NCI-H2196 (cell line): ENCODE measurements around the gene HBP1.

Experiments used
- DNase-seq: peaks from one replicate; lab custom pipeline; 2025; ENCODE audit not compliant: unreplicated experiment; lab: John Stamatoyannopoulos, UW

Gene HBP1

DNA sequence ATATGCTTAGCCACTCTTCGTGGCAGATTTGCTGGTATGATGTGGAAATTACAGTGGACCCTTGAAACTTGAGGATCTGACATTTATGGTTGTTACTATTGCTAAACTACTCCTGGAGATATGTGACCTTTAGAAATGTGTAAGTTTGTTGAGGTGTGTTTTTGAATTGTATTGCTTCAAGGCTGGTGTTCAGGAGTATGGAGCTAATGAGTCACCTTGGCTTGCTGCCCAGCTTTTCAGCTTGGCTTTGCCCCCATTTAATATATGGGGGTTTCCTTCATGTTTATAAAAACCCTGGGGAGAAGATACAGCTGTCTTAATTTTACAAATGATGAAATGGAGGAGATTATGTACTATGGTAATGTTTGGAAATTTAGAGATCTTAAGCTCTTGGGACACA, 11.6 kb downstream of the HBP1 start:
- peak; percentile 29 for DNase-seq

DNA sequence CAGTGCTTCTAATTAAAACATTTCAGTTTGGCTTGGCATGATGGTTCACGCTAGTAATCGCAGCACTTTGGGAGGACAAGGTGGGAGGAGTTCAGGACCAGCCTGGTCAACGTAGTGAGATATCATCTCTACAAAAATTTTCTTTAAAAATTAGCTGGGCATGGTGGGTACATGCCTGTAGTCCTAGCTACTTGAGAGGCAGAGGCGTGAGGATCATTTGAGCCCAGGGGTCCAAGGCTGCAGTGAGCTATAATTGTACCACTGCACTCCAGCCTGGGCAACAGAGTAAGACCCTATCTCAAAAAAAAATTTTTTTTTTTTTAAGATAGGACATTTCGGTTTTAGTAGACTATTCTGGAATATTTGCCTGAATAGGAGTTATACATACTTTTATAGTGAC, 12.4 kb downstream of the HBP1 start:
- no peak for DNase-seq

DNA sequence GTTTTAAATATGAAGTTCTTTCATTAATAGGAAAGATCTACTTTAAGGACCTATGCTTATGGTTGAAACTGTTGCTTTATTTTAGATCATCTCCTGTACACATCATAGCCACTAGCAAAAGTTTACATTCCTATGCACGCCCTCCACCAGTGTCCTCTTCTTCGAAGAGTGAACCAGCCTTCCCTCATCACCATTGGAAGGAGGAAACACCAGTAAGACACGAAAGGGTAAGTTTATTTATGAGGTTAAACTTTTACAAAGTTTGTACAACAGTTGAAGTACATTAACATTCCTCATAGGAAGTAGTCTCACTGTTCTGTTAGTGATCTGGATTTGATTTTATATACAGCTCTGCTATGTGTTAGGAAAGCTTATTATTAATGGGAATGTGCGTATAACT, 16.9 kb downstream of the HBP1 start:
- no peak for DNase-seq

DNA sequence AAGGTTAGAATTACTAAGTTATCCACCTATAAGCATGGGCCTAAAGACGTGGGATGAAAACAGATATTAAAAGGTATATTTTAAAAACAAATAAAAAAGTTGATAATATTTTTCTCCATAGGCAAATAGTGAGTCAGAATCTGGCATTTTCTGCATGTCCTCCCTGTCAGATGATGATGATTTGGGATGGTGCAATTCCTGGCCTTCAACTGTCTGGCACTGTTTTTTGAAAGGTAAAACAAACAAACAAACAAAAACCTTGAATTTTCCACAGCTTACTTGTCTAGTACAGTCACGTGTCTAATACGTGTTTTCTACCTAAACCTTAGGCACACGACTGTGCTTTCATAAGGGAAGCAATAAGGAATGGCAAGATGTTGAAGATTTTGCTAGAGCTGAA, 17.4 kb downstream of the HBP1 start:
- no peak for DNase-seq

DNA sequence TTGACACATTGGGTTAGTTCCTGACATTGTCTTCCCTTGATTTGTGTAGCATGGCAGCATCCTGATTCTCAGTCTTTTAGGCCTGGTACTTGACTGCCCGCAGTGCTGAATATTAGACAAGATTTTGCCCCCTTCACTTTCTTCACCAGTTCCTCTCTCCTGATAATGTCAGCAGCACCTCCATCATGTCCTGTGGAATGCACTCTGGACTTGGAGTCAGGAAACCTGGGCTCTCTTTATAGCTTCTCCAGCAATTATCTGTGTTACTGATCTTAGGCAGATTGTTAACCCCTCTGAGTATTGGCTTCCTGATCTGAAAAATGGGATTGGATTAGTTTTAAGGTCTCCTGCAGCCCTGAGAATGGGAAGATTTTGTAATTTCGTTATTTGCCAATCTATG, 19.0 kb downstream of the HBP1 start:
- no peak for DNase-seq

DNA sequence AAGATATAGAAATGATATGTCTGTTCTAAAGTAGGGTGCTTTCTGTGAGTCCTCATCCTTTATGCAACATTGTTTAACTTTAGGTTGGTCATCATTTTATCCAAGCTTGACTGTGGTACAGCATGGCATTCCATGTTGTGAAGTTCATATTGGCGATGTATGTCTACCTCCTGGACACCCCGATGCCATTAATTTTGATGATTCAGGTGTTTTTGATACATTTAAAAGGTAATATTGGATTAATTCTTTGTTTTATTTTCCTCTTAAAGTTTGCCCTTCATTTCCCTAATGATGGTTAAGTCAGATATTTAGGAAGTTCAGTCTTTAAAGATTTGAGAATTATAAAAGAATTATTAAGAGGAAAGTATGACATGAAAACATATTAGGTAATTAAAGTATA, 21.3 kb downstream of the HBP1 start:
- DNase-seq: no peak

DNA sequence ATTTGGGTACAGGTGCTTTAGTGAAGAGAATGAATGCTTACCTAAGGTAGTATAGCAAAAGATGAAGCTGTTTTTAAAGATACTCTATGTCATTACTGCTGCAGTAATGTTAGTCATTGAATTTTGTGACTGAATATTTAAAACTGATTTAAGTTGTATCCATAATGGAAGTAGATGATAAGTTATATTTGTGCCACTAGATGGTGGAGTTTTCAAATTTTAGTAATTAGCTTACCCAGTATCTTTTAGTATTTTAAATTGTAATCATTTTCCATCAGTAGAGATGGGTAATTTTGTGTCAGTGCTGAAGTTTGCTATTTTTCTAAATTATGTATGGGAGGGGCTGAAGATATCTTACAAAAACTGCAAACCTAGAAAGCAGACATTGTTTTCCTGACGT, 25.2 kb downstream of the HBP1 start:
- no peak for DNase-seq

DNA sequence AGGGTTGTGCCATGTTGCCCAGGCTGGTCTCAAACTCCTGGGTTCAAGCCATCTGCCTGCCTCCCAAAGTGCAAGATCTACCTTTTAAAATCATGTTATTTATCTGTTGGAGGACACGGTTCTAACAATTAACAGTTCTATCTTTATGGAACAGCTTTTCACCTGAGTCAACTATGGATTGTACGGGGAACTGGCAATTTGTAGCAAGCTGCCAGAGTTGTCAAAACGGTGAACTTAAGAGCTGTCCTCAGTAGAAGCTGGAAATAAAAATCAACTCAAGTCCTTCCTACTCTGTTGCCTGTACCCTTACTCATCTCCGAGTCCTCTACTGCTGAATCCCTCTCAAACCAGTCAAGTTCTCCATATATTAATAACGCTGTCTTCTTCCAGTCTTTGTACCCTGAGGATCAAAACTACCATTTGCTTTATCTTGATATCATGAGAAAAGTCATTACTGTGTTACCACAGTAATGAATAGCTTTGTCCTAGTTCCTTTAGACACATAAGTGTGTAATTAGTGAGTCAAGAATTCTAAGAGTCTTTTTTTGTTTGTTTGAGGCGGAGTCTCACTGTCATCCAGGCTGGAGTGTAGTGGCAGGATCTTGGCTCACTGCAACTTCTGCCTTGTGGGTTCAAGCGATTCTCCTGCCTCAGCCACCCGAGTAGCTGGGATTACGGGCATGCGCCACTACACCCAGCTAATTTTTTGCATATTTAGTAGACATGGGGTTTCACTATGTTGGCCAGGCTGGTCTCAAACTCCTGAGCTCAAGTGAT, 28.2 kb downstream of the HBP1 start:
- DNase-seq: no peak

DNA sequence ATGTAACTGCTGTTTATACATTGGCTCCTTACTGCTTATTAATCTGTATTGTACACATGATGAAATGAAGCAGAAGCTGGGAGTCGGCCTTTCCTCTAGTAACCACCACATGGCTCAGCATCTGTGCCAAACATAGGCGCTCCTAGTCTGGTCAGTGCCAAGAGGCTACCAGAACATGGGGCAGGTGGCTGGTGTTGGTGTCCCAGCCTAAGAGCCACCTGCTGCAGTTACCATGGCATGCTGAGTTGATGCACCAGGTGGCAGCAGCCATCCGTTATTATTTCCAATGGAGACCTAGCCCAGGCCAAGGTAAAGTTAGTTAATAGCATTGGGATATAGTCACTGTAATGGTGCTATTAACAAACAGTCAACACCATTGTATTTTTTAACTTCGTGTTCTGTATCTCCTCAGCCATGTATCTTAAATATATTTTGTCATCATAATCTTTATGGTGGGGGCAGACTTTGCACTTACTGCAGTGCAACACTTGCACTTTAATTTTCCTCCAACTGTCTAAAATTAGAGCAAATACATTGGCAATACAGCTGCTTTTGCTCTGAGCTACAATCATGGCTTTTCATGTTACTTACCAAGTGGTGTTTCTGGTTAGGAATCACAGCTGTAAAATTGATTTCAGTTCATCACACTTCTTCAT, 33.1 kb downstream of the HBP1 start:
- DNase-seq: peak; percentile 83

DNA sequence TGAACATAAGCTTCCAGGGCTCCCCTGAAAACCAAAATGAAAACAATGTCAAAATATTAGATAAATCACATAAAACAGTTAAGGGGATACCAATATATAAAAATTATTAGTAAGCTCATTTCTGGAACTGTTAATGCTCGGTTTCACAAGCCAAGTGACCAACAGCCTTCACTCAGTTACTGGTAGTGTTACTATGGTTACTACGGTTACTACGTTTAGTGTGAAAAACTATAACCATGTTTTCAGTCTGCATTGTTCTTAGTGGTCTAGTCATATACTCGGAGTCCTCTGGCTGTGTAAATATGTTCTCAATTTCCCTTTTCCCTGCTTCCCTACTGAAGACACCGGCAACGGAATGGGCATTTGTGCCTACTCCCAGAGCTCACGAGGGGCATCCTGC, 34.8 kb downstream of the HBP1 start:
- no peak for DNase-seq

DNA sequence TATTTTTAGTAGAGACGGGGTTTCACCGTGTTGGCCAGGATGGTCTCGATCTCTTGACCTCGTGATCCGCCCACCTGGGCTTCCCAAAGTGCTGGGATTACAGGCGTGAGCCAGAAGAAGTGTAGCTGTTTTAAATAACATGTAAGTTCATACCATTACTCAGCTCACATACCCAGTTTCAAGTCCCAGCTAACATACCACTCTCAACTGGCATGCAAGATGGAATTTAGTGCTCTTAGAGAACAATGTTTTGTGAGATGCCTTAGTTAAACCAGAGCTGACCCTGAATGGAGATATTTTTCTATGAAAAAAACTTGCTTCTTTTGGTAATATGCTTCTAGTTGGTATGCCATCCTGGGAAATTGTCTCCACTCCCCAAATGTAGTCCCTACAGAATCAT, 37.3 kb downstream of the HBP1 start:
- DNase-seq: no peak

DNA sequence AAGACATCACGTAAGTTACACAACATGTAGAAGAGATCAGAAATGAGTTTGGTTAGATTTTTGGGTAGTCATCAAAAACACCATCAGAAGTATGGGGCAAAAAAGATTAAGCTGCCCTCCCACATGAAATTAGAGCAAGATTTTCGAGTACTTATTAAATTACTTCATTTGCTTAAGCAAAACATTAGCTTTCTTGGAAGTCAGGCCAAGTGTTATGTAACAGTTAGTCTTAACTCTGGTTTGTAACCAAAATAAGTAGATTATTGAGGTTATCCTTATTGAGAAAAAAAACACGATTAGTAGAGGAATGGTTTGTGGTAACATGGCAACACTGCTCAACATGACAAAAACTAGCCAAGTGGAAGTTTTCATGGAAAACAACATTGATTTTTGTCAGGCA, 37.9 kb downstream of the HBP1 start:
- DNase-seq: no peak

DNA sequence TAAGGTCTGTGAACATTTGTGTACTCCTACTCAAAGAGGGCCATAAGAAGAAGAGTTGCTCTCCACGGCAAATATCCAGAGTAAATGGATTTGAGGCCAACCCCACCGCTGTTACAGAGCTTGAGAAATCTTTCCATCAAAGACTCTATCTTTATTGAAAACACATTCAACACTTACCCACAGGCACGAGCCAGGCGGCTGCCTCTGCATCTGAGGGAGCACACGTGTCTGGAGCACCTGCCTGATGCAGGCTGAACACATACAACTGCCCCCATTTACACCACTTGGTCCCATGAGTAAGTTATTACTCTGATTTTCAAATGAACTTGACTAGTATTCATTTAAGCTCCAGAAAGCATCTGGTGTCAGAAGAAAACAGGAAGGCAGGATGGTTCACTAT, 38.7 kb downstream of the HBP1 start:
- DNase-seq: no peak

DNA sequence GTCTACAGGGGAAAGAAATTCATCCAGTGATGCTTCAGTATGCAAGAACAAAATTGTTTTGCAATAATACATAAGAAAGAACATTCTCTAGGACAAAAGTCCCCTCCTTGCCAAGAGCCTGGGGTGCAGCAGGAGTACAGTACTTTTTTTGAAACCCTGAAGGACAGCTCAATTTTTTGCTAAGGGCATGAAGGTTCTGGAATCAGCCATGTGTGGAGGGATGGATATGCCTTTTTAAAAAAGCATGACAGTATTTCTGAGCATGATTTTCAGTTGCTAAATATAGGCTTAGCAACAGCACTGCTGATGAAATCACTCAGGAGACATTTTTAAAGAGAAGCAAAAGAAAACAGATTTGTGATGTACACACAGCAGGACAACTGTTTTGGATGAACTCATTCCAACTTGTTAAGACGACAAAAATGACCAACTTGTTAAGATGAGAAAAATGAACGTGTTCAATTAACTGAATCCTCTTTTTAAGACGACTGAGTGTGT, 39.3 kb downstream of the HBP1 start:
- DNase-seq: no peak

DNA sequence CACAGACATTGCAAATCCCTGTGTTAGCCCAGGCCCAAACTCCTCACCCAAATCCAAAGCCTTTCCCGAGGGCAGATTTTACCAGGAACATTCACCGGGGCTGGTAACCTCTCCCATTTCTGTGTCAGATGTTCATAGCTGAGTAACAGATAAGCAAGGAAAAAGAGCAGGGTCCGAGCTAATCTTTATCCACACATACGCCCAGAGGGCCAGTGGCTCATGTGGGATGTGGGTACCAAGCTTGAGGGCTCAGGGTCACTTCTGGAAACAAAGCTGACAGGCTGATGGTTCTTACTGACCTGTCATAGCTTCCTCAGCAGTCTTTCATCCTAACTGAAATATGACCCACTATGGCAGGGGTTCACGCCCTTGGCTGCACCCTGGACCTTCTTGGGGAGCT, 39.8 kb downstream of the HBP1 start:
- DNase-seq: no peak

DNA sequence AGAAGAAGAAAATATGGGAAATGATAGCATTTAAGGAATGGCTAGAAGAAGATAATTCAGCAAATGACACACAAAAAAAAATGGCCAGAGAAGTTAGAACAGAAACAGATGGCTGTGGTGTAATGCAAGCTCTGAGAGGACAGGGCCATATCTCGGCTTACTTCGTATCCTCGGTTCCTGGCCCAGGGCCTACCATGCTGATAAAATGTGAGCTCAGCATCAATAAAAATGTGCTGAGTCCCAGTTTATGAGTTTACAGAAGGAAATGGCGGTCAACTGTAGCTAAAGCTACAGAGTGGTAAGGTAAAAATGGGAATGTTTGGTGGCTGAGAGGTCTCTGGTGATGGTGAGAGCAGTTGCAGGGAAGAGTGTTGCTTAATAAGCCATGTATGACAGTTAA, 40.8 kb downstream of the HBP1 start:
- no peak for DNase-seq

DNA sequence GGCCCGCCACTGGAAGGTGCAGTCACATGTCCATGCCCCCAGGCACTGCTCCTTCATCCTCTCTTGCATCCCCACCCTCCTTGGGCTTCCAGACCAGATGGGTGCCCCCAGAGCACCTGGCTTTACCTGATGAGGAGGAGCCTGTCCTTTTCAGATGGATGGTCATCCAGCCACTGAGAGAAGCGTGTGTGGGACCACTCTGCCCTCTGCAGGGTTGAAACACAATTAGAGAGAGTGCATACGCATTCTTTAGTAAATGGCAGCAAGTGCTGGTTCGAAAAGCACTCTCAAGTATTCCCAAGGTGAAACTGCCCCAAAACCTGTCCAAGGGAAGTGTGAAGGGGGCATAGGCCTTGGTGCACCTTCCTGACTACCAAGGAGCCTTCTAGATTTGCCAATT, 41.6 kb downstream of the HBP1 start:
- DNase-seq: no peak

DNA sequence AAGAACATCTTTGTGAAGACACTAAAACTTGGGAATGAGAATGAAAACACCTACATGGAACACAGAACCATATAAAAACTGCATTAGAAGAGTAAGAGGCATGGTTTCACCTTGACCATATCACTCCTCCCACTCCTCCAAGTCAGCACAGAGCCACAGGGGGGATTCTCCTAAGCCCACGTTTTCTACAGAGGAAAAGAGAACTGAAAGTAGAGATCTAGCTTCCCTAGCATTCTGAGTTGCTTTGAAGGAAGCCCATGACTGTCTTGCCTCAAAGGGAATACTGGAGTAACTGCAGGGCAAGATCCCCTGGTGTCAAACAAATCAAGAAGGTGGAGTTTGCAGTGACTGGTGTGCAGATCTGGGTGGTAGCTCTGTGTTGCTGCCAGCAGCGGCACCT, 43.9 kb downstream of the HBP1 start:
- no peak for DNase-seq

DNA sequence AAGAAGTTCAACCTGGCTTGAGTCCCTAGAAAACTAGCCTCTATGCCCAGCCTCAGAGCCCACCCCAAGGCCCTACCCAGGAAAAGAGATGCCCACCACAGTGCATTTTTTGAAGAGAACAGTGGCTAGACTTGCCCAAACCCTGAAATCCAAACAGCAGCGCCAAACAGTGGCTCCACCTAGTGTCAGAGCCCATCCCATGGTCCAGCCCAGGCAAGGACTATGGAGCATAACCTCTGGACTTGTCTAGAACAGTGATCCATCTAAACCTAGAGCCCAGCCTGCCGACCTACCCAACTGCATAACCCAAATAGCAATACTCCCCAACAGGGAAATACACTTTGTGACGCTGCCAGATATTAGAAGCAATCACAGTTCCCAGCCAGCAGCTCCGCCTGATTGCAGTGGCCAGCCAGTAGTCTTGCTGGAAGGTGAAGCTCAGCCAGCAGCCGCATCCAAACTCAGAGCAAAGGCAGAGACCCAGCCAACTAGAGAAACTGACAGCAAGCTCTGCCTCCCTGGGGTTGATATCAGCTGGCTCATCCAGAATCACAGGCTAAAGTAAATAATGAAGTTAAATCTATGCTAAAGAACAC, 44.5 kb downstream of the HBP1 start:
- DNase-seq: no peak

DNA sequence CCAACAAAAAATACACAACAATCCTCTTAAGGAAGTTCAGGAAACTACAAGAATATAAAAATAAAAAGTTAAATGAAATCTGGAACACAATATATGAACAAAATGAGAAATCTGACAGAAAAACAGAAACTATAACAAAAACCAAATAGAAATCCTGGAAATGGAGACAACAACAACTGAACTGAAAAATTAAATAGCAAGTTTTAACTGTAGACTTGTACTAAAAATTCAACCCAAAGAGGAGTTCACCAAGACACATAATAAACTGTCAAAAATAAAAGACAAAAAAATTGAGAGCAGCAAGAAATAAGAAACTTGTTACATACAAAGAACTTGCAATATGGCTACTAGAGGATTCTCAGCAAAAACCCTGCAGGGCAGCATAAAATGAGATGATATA, 45.1 kb downstream of the HBP1 start:
- no peak for DNase-seq

DNA sequence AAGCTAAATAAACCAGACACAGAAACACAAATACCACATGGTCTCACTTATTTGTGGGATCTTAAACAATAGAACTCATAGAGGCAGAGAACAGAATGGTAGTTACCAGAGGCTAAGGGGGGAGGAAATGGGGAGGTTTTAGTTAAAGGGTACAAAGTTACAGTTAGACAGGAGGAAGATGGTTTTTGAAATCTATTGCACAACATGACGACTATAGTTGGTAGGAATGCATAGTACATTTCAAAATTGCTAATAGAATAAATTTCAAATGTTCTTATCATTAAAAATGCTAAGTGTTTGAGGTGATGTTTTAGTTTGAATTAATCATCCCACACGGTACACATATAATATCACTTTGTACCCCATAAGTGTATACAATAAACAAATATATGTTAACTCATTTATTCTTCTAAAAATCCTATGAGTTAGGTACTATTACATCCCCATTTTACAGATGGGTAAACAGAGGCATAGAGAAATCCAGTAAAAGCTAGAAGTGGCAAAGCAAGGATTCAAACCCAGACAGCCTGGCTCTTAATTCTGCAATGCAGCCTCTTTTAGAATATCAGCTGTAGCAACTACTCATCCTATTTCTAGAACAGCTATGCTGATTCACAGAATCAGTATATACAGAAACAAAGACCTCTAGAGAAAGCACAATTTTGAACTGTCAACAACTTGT, 50.9 kb downstream of the HBP1 start:
- no peak for DNase-seq

DNA sequence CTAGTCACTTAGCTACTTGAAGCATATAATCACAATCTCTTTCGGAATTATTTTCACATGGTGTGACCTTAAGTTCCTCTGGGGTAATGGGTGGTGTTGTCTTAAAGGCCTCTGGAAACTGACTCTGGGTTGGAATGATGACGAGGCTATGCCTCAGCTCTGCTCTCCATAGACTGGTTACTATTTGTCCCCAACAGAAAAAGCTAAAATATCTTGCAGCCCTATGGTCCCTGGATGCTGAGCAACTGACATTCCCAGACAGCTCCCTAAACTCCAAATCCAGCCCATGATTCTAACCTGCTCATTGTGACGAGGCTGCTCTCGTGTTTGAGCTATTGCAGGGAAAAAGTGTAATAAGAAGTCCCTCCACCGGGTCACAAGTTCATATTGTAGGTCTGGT, 51.6 kb downstream of the HBP1 start:
- DNase-seq: no peak
